Right atrium auricular region (tissue), 2 donors: ENCODE data around the gene GIPC1. TPM values are rescaled to one million over a fixed set of nuclear protein-coding genes. Genes with fewer than 3 reads are reported as not detected.
"Not testable (repeated sequence)": the region's sequence is repeated elsewhere in the genome, so short reads cannot be mapped to it uniquely, and the experiment has no call there.

Experiments used
- DNase-seq: peaks from one replicate; pipeline ENCODE4 v3.0.0-alpha.2; 2019; ENCODE audit warnings: low spot score
- H3K27ac ChIP-seq, 2 donors: fragments of 200-600 bp; sonication (generic); 1 replicate in 1 of 2; 2 replicates in 1 of 2; pipeline ENCODE4 v1.5.1; 2016 to 2019
- H3K27me3 ChIP-seq, 2 donors: fragments of 200-600 bp; sonication (generic); one replicate each; pipeline versions ENCODE4 v1.5.1 to v1.6.0; 2017 to 2019
- H3K36me3 ChIP-seq: fragments of 200-600 bp; sonication (generic); one replicate; pipeline ENCODE4 v1.5.1; 2016
- H3K4me1 ChIP-seq, 2 donors: fragments of 200-600 bp; sonication (generic); one replicate each; pipeline versions ENCODE4 v1.5.1 to v1.6.0; 2017 to 2019
- H3K4me3 ChIP-seq, 2 donors: fragments of 200-600 bp; sonication (generic); 1 replicate in 1 of 2; 2 replicates in 1 of 2; pipeline ENCODE4 v1.5.1; 2017 to 2019; ENCODE audit warnings: mild to moderate bottlenecking in 1 of 2, moderate library complexity in 1 of 2
- H3K9me3 ChIP-seq, 2 donors: fragments of 200-600 bp; sonication (generic); one replicate each; pipeline ENCODE4 v1.5.1; 2019
- CTCF ChIP-seq, 2 donors: fragments of 200-600 bp; sonication (generic); IDR thresholded peaks; one replicate each; pipeline ENCODE4 v1.5.1; 2019; ENCODE audit warnings: antibody characterized with exemption in 2 of 2
- total RNA-seq, 2 donors: library from RNA; depleted of rRNA; stranded (reverse); fragments of >200 nt; gene quantifications; one replicate each; pipeline ENCODE4 v1.1.0, GENCODE V29; 2016

The GIPC1 gene
- total RNA-seq, 2 donors from 2014 or later: 49.6 to 58.2 TPM

GRCh38 chr19:14463747-14464146 is 32.2 kb downstream of the GIPC1 start:
- no peaks in the 10 kb centered on the region for H3K4me1 ChIP-seq
- H3K36me3 ChIP-seq: peaks cover 85% of the 10 kb centered on the region
- H3K27ac ChIP-seq: no peak overlapping the region
- TF ChIP-seq CTCF (IDR thresholded peaks at IDR 0.05): no peak
- no peak overlapping the region for H3K4me3 ChIP-seq
- no peak for DNase-seq
- H3K27me3 ChIP-seq: no peaks in the 10 kb centered on the region
- no peaks in the 10 kb centered on the region for H3K9me3 ChIP-seq

- not testable (repeated sequence) for H3K4me1 ChIP-seq, H3K27me3 ChIP-seq, H3K27ac ChIP-seq, DNase-seq, H3K9me3 ChIP-seq, H3K4me3 ChIP-seq
- H3K36me3 ChIP-seq: peaks cover 85% of the 10 kb centered on the region
Observed at GRCh38 chr19:14462401-14462800, 33.5 kb downstream of the GIPC1 start.

GRCh38 chr19:14460935-14461334 is 35.0 kb downstream of the GIPC1 start:
- Histone ChIP-seq H3K27me3 (no peaks in the 10 kb centered on the region), H3K27ac (no peak overlapping the region), H3K36me3 (peaks cover 75% of the 10 kb centered on the region), H3K4me1 (no peaks in the 10 kb centered on the region), H3K9me3 (no peaks in the 10 kb centered on the region), H3K4me3 (no peak overlapping the region)
- DNase-seq: no peak
- TF ChIP-seq CTCF (IDR thresholded peaks at IDR 0.05): no peak

GRCh38 chr19:14459703-14460102 is 36.2 kb downstream of the GIPC1 start:
- Histone ChIP-seq H3K9me3 (no peaks in the 10 kb centered on the region), H3K4me1 (no peaks in the 10 kb centered on the region), H3K36me3 (peaks cover 73% of the 10 kb centered on the region), H3K27ac (no peak overlapping the region), H3K27me3 (no peaks in the 10 kb centered on the region), H3K4me3 (no peak overlapping the region)
- DNase-seq: no peak
- TF ChIP-seq CTCF (IDR thresholded peaks at IDR 0.05): no peak

- H3K4me3 ChIP-seq, DNase-seq, H3K4me1 ChIP-seq, H3K9me3 ChIP-seq, H3K27ac ChIP-seq, H3K27me3 ChIP-seq: not testable (repeated sequence)
- peaks cover 74% of the 10 kb centered on the region for H3K36me3 ChIP-seq
Observed at GRCh38 chr19:14452303-14452702, 43.6 kb downstream of the GIPC1 start.

GRCh38 chr19:14450876-14451275 is 45.1 kb downstream of the GIPC1 start:
- no peak for TF ChIP-seq CTCF (IDR thresholded peaks at IDR 0.05)
- DNase-seq: no peak
- Histone ChIP-seq H3K4me3 (no peak overlapping the region), H3K36me3 (peaks cover 84% of the 10 kb centered on the region), H3K27me3 (no peaks in the 10 kb centered on the region), H3K4me1 (no peaks in the 10 kb centered on the region), H3K9me3 (no peaks in the 10 kb centered on the region), H3K27ac (no peak overlapping the region)

- no peak for DNase-seq
- Histone ChIP-seq H3K27me3 (no peaks in the 10 kb centered on the region), H3K9me3 (no peaks in the 10 kb centered on the region), H3K27ac (no peak overlapping the region), H3K4me1 (no peaks in the 10 kb centered on the region), H3K4me3 (no peak overlapping the region), H3K36me3 (peaks cover 89% of the 10 kb centered on the region)
- no peak for TF ChIP-seq CTCF (IDR thresholded peaks at IDR 0.05)
Observed at GRCh38 chr19:14450168-14450874, 45.6 kb downstream of the GIPC1 start.
